ENCODE measurements around the gene NHEJ1.

GRCh38 chr2:219131327-219131726, 29.3 kb downstream of the NHEJ1 start:
- TF ChIP-seq CTCF (IDR thresholded peaks at IDR 0.05; ENCODE audit: low read length) (no peak), EZH2 (IDR thresholded peaks at IDR 0.05; ENCODE audit: borderline replicate concordance, low read length) (no peak)

Measured in OCI-LY1 (cell line).